HG03175 (cell line): Measurements from ENCODE around the gene MAFF.

Experiments used
- ATAC-seq: cut with Tn5 transposase; IDR thresholded peaks from one replicate; pipeline ENCODE4 v1.9.1; 2021; ENCODE audit warnings: mild to moderate bottlenecking, moderate library complexity; ENCODE audit not compliant: unreplicated experiment

Gene MAFF

GRCh38 chr22:38203090-38203810, 1.5 kb downstream of the MAFF start:
- no peak for ATAC-seq

GRCh38 chr22:38203855-38204514, 2.2 kb downstream of the MAFF start:
- no peak for ATAC-seq

DNA sequence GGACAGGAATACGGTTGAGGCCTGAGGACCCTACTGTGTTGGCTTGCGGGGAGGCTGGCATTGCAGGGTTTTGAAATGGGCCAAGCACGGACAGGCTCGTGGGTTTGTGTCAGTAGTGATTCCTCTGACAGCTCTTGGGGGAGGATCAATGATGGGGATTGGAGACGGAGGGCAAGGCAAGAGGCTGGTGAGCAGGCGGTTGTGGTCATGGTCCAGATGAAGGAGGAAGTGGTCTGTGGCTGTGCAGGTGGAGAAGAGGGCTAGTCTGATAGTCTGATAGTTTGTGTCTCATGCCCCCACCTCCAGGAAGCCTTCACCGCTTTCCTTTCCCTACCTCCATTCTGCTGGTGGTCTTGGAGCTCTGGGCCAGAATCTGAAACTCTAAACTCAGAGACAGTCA, 3.0 kb downstream of the MAFF start:
- no peak for ATAC-seq

GRCh38 chr22:38205261-38206128, 3.7 kb downstream of the MAFF start:
- no peak for ATAC-seq

GRCh38 chr22:38207898-38208432, 6.2 kb downstream of the MAFF start:
- ATAC-seq, result no peak

GRCh38 chr22:38208551-38208968, 6.8 kb downstream of the MAFF start:
- ATAC-seq, result no peak

- no peak for ATAC-seq
These were observed 9.8 kb downstream of the MAFF start for GRCh38 chr22:38211556-38211955.

DNA sequence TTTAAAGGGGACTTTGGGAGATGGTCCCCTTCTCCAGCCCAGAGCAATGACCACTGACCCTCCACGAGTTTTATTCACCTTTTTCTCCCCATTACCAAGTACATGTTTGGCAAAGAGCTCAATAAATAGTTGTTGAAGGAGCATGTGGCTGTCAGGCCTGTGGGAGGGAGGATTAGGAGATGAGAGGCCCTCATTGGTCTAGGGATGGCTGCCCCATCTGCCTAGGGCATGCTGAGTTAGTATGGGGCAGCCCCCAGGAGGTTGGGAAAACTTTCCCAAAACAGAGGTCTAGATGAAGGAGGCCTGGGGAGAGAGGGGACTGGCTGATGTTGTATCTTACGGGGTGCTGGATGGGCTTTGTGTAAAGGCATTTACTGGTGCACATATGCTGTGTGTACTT, 10.6 kb downstream of the MAFF start:
- ATAC-seq, result no peak

DNA sequence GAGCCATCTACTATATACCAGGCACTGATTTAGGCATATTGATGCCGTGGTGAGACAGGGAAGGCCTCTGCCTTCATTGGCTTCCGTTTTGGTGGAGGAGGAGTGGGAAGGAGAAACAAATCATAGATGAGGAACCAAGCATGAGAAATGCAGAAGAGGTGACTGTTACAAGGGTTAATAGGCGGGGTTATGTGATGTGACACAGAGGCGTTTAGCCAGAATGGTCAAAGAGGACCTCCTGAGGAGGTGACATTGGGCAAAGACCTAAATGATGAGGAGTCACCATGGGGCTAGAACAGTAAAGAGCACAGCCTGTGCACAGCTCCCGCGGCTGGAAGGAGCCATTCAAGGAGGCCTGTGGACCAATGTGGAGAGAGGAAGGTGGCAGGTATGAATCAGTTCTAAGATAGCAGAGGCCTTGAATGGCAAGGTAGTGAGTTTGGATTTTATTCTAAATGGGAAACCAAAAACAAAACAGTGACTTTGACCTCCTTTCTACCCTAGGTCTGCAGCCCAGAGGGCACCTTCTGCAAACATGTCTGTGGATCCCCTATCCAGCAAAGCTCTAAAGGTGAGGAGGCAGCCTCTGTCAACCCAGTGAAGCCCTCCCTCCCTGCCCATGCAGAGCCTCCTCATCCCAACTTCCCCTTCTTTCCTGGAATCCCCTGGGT, 11.7 kb downstream of the MAFF start:
- ATAC-seq, result no peak

DNA sequence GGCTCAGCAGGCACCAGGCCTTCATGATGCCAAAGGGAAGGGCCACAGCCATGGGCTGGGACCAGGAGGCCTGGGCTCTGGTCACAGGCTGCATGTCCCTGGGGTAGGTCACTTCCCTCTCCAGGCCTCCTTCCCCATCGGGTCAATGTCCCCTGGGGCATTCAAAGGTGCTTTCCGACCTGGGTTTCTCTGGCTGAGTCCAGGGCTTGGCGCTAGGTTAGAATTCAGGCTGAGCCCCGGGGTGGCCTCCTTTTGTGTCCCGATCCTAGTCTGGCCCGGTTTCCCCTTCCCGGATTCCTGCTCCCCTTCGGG, 12.2 kb downstream of the MAFF start:
- ATAC-seq, result peak; percentile 24

GRCh38 chr22:38214302-38215056, 12.7 kb downstream of the MAFF start:
- peak; percentile 60 for ATAC-seq

DNA sequence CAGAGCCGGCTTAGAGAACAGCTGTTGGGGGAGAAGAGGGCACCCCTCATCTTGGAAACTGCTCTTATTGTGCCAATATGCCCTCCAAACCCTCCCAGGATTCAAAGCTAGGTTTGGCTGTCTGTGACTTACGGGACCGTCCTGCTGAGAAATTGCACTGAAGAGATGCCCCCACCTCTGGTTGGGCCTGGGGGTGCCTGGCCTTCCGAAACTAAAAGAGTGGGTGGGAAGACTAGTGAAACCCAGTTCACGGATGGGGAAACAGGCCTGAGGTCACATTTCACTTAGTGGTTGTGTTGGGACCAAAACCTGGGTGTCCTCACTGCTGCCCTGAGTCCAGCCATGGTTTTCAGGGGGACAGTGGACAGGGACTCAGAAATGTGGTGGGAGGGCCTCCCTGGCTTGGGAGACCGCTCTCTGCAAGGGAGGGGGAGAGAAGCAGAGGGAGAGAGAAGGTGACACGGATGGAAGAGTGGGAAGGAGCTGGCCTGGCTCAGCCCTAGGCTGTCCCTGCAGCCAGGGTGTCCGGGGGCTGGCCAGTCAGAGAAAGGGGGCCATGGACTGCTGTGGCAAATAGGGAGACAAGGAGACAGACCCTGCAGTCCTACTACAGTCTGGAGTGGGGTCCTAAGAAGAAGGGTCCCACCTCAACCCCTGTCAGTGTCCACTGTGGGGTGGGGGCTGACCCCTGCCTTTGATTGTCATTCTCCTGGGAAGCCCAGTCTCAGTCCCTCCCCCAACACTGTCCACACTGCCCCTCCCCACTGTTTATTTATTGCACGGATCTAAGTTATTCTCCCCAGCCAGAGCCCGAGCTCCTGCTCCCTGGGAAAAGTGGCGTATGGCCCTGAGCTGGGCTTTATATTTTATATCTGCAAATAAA, 13.6 kb downstream of the MAFF start:
- no peak for ATAC-seq

GRCh38 chr22:38218661-38219622, 17.1 kb downstream of the MAFF start:
- no peak for ATAC-seq

GRCh38 chr22:38219632-38220031, 17.8 kb downstream of the MAFF start:
- no peak for ATAC-seq

- ATAC-seq, result no peak
These were observed 18.4 kb downstream of the MAFF start for GRCh38 chr22:38220163-38220562.

DNA sequence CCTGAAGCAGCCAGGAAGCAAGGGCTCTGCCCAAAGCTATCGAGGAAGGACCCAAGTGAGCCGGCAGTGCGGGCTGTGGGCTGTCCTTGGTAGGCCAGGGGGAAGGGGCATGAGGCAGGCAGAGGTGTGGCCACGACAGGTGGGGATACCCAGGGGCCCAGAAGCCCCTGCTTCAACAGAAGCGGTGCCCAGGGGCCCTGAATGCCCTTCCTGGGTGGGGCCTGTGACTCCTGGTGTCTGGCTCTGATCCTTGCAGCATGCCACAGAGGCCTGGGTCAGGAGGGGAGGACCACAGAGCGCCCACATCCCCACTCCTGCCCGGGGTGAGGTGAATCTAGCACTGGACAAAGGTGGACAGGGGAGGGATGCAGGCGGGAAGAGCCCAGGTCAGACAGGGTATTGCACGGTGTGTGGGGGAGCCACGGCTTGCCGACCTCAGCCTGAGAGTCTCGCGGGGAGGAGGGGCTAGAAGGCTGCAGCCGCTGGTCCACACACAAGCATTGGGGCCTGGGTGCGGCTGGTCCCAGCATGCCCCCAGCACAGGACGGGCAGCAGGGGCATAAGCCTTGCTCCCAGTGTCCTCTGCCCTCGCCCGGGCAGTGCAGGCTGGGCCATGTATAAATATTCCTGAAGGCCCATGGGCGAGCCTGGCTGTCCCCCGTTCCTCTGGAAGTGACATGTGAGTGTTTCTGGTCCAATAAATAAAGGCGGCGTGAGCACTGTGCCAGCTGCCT, 19.0 kb downstream of the MAFF start:
- ATAC-seq, result no peak

- no peak for ATAC-seq
These were observed 19.6 kb downstream of the MAFF start for GRCh38 chr22:38221407-38221806.
